ENCODE measurements around the gene KIDINS220. TPM values are rescaled to one million over a fixed set of nuclear protein-coding genes. Genes with fewer than 3 reads are reported as not detected.

The KIDINS220 gene
- total and polyA plus RNA-seq, 4 donors: 8.1 to 50.9 (median 30.8) TPM

GRCh38 chr2:8725838-8726237 is 111.6 kb downstream of the KIDINS220 start:
- no peak for TF ChIP-seq CTCF (IDR thresholded peaks at IDR 0.05; ENCODE audit: low read depth, low read length, missing input control)
- no peak for TF ChIP-seq YY1 (IDR thresholded peaks at IDR 0.05)
- no peak for TF ChIP-seq ZBTB33 (IDR thresholded peaks at IDR 0.05)
- TF ChIP-seq EGR1 (IDR thresholded peaks at IDR 0.05; ENCODE audit: low read depth in 2 of 2): no peak
- TF ChIP-seq TAF1 (conservative IDR thresholded peaks at IDR 0.05): no peak
- no peak for TF ChIP-seq JUND (IDR thresholded peaks at IDR 0.05)
- no peak for TF ChIP-seq FOXA1 (IDR thresholded peaks at IDR 0.05)
- TF ChIP-seq REST (IDR thresholded peaks at IDR 0.05): no peak
- Histone ChIP-seq H3K9ac (ENCODE audit: low read depth in 1 of 2, low read length in 2 of 2) (no peak overlapping the region), H3K36me3 (ENCODE audit: control insufficient read depth in 4 of 4, insufficient read depth in 3 of 4, low read depth in 1 of 4, low read length in 3 of 4) (peaks cover 4 to 19% (median 14%) of the 10 kb centered on the region in 4 donors), H3K4me3 (ENCODE audit: low read depth in 1 of 3, low read length in 3 of 3) (no peak overlapping the region), H3K27ac (ENCODE audit: low read depth in 1 of 2, low read length in 2 of 2) (no peak overlapping the region), H3K27me3 (ENCODE audit: control insufficient read depth in 4 of 4, insufficient read depth in 4 of 4, low read length in 3 of 4) (no peaks in the 10 kb centered on the region), H3K4me1 (ENCODE audit: control insufficient read depth in 4 of 4, insufficient read depth in 4 of 4, low read length in 3 of 4) (no peaks in the 10 kb centered on the region), H3K9me3 (ENCODE audit: control insufficient read depth in 4 of 4, low read length in 3 of 4) (no peaks in the 10 kb centered on the region)
- WGBS: 83% methylated on average over 7 of the region's 7 CpGs
- no peak for DNase-seq (ENCODE audit: low spot score)

GRCh38 chr2:8722986-8723385 is 114.4 kb downstream of the KIDINS220 start:
- Histone ChIP-seq H3K9me3 (ENCODE audit: control insufficient read depth in 4 of 4, low read length in 3 of 4) (no peaks in the 10 kb centered on the region), H3K4me3 (ENCODE audit: low read depth in 1 of 3, low read length in 3 of 3) (no peak overlapping the region), H3K9ac (ENCODE audit: low read depth in 1 of 2, low read length in 2 of 2) (no peak overlapping the region), H3K27me3 (ENCODE audit: control insufficient read depth in 4 of 4, insufficient read depth in 4 of 4, low read length in 3 of 4) (no peaks in the 10 kb centered on the region), H3K27ac (ENCODE audit: low read depth in 1 of 2, low read length in 2 of 2) (no peak overlapping the region), H3K36me3 (ENCODE audit: control insufficient read depth in 4 of 4, insufficient read depth in 3 of 4, low read depth in 1 of 4, low read length in 3 of 4) (peaks cover 0 to 3% (median 0%) of the 10 kb centered on the region in 4 donors), H3K4me1 (ENCODE audit: control insufficient read depth in 4 of 4, insufficient read depth in 4 of 4, low read length in 3 of 4) (no peaks in the 10 kb centered on the region)
- DNase-seq (ENCODE audit: low spot score): no peak
- no peak for TF ChIP-seq RAD21 (IDR thresholded peaks at IDR 0.05)
- TF ChIP-seq EGR1 (IDR thresholded peaks at IDR 0.05; ENCODE audit: low read depth in 2 of 2): no peak
- no peak for TF ChIP-seq GABPA (IDR thresholded peaks at IDR 0.05 in 1 of 2, conservative IDR thresholded peaks at IDR 0.05 in 1 of 2)
- TF ChIP-seq YY1 (IDR thresholded peaks at IDR 0.05): no peak
- TF ChIP-seq TAF1 (conservative IDR thresholded peaks at IDR 0.05): no peak
- TF ChIP-seq FOXA1 (IDR thresholded peaks at IDR 0.05): no peak
- no peak for TF ChIP-seq CTCF (IDR thresholded peaks at IDR 0.05; ENCODE audit: low read depth, low read length, missing input control)
- no peak for TF ChIP-seq NR2F2 (IDR thresholded peaks at IDR 0.05)
- TF ChIP-seq MAX (IDR thresholded peaks at IDR 0.05): no peak
- TF ChIP-seq FOXA2 (IDR thresholded peaks at IDR 0.05): no peak
- 92% methylated on average over 10 of the region's 10 CpGs for WGBS
